Right ventricle myocardium inferior (tissue), 1 donor: ENCODE results near the gene SAAL1. TPM values are rescaled to one million over a fixed set of nuclear protein-coding genes. Genes with fewer than 3 reads are reported as not detected.
A peak's percentile ranks its signal among the peaks of the same experiment; 100 is the strongest.

ENCODE experiments used
- ATAC-seq: fragments of 200-7000 bp; cut with Tn5 transposase; one replicate; pipeline ENCODE4 v1.9.1; 2020; ENCODE audit warnings: mild to moderate bottlenecking, moderate library complexity
- DNase-seq: peaks from one replicate; pipeline ENCODE4 v3.0.0; 2021; ENCODE audit errors: missing footprints
- intact Hi-C: fragments of 100-400 bp; cut with DNase I; formaldehyde crosslinking; loops from one replicate; pipeline ENCODE4 v1.11.0; 2022
- total RNA-seq: library from RNA; stranded (reverse); fragmentation: NEBNext Ultra II Directional; extraction: Animal tissue kit (Norgen Biotek cat#: 25700); gene quantifications from one replicate; pipeline ENCODE4 v1.2.1, GENCODE V29; 2021
- donor health status: DM: no; HTN: yes; CAD: no; lungs with severe emphysema.

SAAL1 gene
- total RNA-seq, 1 donor from 2014 or later, result 7.9 TPM

DNA sequence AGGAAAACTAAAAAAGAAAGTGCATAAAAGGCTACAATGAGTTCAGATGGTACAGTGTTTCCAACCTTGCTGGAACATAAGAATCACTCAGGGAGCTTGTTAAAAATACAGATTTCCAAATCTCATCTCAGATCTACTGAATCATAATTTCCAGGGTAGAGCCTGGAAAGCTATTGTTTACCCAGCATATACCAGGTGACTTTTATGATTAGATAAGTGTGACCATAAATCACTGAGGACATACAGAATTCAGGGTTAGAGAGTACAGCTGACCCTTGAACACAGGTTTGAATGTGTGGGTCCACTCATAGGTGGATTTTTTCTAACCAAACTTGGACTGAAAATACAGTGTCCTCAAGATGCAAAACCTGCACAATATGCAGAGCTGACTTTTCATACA lies 11.9 kb downstream of the SAAL1 start:
- intact Hi-C loops, result no loop called here
- DNase-seq, result no peak
- no peak for ATAC-seq

DNA sequence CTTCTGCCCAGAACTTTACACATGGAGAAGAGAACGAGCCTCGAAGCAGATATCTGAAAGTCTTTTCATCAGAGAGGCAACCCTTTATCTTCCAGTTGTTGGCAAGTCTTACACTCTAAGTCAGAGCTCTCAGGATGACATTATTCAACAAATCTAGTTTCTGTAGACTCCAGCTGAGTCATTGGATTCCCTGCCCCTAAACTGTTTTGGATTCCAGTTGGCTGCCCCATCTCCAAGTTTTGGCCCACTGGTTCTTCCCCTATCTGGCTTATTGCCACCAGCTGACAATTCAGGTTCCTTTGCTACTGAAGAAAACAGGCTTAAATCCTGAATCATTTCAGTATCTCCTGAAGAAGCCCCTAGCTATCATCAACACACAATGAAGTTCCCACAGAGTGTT lies 14.2 kb downstream of the SAAL1 start:
- no peak for DNase-seq
- intact Hi-C loops, result no loop called here
- no peak for ATAC-seq

DNA sequence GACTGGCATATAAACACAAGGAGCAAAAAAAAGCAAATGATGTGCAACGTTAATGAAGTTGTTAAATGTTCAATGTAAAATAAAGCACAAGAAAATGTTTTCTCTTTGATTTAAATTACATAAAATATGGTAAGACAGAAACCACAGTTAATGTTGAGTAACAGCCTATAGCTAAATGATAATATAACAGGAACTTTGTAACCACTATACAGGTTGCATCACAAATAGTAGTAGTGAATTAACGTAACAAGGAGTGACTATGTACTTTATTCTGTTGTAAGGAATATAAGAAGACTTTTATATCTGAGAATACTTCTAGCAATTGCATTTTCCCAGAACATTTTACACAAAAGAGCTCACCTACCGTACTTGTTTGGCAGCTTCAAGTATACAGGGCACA lies 16.9 kb downstream of the SAAL1 start:
- ATAC-seq (no peak), DNase-seq (no peak)
- intact Hi-C loops, result no loop called here

DNA sequence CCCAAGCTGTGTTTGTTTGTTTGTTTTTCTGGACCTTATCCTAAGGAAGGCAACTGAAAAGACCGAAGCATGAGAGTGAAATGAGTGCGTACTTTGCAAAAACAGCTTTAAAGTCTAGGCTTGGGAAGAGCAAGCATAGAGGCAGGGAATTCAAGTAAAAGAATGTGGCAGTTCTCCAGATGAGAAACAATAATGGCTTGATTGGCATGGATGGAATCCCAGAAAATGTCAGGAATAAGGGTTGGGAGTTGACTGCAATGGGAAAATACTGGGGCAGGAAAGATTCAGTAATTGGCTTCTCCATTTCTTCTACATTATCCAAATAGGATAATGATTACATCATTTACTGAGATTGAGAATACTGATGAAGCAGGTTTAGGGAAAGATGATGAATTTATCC lies 17.5 kb downstream of the SAAL1 start:
- intact Hi-C loops, result no loop called here
- no peak for ATAC-seq
- no peak for DNase-seq

DNA sequence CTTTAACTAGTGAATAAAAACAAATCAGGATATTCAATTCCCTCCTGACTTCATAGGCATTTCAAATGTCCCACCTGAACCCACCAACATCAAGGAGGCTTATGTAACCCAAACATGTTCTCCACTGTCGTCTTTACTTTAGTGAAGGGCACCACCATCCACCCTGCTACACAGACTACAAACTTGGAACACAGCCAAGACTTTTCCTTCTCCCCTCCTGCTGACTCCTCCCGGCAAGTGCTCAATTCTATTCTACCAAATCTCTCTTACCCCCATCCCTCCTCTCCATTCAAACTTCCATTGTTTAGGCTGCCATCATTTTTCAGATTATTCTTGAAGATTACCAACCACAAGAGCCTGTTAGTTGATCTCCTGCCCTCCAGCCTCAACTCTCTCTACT lies 24.3 kb downstream of the SAAL1 start:
- intact Hi-C loops, result no loop called here
- ATAC-seq (no peak), DNase-seq (no peak)

DNA sequence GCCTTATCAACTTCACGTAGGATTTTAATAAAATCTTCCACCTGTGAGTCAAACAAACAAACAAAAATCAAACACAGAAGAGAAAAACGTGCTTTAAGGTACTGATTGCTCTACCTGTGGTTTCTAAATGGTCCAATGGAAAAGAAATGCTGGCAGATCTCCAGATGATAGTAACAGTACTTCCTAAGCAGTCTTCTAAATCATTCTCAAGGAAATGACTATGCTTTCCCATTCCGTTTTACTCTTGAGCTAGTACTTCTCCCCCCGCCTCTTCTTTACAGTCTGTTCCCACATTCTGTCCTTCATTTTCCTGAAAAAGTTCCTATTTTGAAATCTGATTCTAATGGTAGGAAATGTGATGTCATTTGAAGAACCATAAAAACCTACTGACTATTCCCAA lies 25.4 kb downstream of the SAAL1 start:
- ATAC-seq, result no peak
- DNase-seq, result no peak
- intact Hi-C loops, result no loop called here

DNA sequence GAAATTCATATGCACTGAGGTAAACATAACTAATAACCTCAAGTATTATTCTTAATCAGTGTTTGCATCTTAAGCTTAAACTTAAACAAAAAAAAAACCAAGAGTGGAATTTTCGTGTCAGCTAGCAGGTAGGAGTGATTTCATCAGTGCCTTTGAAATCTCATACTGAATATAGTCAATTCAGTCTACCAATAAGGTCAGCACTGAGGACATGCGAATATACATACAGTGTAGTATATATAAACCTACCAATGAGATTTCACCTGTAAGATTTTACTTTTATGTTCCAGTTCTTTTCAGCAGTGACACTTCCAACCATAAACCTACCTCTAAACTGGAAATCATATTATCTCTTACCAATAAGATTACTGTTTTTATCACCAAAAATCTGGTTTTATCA lies 27.0 kb downstream of the SAAL1 start:
- DNase-seq, result no peak
- no peak for ATAC-seq
- intact Hi-C loops, result no loop called here

DNA sequence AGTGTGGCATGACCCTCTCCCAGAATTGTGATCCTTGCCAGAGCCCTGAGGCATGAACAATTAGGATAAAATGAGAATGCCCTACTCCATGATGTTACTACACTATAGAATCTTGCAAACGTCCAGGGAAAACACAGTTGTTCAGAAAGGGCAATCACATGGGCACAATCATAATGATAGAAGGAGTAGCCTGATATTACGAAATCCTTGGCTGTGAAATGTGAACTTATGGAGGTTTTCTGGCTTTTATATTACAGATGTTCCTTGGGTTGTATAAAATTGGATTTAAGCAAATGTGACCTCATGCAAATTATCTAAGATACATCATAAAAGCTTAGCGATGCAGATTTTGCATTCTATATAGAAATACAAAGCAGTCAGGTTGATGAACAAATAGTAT lies 30.4 kb downstream of the SAAL1 start:
- intact Hi-C loops, result no loop called here
- ATAC-seq (no peak), DNase-seq (no peak)

DNA sequence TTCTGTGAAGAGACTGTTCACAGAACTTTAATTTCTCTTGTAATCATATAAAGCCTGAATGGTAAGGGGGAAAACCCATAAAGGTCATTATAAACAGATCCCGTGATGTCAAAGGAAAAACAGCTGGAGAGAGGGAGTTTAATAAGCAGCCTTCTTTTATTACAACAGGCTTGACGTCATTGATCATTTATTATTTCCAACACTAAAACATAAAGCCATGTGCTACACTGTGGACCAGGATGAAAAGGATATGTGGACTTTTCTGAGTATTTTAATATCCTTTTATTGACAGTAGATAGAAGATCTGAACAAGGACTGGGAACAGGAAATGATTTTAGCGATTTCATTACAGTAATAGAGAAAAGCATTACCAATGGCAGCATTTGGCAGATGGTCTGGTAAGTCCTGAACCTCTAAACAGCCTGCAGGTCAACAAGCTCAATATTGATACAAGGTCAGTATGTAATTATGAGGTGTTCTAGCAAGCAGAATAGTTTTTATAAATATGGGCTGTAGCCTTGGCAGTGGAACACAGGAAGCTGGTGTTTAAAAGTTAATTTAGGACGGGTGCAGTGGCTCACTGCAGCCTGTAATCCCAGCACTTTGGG lies 34.7 kb downstream of the SAAL1 start:
- ATAC-seq, result no peak
- no peak for DNase-seq
- intact Hi-C loops, result no loop called here

DNA sequence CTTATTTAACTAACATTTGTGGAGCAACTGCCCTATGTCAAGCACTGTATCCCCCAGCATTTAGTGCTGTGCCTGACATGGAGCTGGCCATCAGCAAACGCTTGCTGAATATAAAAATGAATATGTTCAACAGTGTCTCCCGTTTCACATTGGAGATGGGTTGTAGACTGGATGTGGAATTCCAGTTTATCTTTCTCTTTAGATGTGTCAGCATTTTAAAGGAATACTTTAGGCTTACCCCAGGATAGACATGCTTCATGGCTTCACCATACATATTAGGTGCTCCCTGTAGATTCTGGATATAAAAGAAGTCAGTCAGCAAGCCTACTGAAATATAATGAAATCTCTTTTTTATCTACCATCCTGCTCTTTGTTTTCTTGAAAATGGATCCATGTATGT lies 38.5 kb downstream of the SAAL1 start:
- ATAC-seq, result no peak
- DNase-seq, result no peak
- intact Hi-C loops, result no loop called here

DNA sequence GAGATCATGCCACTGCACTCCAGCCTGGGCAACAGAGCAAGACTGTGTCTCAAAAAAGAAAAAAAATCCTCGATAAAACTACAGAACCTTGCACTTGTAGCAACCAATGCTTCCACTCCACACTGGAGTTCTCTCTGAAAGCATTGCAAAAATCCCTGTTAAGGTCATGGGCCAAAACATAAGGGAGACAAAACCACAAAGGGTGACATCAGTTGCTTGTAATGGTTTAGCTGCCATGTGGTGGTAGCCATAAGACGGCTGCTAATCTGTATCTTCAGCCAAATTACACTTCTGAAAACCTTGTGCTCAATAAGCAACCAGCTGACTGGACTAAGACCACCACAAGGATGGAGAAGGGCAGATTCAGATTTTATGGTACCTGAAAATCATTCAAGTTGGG lies 39.3 kb downstream of the SAAL1 start:
- DNase-seq (no peak), ATAC-seq (no peak)
- intact Hi-C loops, result no loop called here

DNA sequence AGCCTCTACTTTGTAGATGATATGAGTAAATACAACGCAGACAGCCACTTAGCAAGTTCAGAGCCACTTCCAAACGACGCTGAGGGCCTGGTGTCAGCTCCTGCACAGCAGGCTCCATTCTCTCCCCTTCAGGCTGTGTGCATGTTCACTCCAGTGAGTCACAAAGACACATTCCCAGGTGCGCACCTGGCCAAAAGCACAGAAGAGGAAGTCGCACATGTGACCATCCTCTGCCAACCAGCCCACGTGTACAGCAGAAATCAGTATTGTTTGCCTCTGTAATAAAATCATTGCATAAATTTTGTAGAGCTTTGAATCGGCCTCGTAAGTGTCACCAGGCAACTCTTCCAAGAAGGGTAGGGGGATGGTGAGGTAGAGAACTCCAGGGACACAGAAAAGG lies 40.3 kb downstream of the SAAL1 start:
- no peak for ATAC-seq
- no peak for DNase-seq
- intact Hi-C loops, result no loop called here

DNA sequence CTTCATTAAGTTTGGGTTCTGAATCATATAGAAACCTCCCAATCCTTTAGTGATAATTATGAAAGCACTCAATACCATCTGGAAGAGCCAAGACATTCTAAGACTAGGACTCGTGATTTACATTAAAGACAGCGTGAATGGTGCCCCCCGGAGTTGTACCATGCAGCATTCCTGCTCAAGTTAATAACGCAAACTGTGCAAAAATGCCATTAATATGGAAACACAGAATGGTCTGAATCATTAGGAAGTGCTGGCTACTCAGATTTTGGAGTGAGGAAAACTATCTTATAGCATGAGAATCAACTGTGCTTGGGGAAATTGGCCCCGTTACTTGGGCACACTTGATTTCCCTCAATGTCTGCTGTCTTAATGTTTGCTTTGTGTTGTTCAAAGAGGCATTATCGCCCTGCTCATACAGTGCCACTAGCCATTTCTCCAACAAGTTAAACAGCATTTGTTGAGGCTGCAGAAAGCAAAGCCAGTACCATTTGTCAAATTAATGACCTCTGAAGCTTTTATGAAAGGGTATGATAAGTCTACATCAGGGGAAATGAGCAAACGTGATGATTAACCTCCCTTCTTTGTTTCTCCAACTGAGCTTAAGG lies 41.3 kb downstream of the SAAL1 start:
- no peak for DNase-seq
- no peak for ATAC-seq
- intact Hi-C loops, result no loop called here

DNA sequence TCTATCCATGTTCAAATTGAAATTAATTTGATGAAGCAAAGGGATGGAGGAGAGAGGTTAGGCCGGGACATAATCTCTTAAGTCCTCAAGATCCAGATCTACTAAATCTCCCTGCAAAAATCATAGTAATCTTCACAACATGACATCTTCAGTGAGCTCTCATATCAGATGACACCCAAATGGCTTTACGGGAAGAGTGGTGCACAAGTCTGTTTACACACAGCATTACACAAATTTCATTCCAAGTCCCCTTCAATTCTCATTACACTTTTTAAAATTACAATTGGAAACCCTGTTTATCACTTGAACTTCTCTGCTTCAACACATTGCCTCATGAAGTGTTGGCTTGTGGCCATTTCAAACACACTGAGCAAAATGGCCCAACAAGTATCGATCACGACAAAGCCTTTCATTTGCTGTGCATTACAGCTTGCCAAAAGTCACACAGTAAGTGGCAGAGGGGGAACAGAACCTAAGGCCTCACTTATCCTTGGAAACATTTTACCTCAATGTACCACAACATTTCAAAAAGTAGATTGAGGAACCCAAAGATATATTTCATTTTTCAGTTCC lies 41.9 kb downstream of the SAAL1 start:
- no peak for ATAC-seq
- DNase-seq, result no peak
- intact Hi-C loops, result no loop called here

DNA sequence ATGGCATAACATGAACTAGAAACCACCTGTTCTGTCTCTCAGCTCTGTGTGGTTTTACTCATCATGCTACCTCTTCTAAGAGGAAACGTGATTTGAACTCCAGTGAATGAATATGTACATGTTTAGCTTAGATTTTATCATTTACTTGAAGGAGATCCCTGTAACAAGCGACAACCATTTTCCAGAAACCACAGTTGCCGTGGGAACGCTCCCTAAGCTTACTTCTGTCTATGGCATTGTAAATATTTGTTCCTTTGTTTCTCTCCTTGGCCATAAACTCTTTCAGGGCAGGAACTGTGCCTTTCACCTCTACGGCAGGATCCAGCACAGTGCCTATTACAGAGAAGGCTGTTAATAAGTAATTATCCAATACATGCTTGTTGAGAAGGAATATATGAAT lies 42.8 kb downstream of the SAAL1 start:
- DNase-seq (no peak), ATAC-seq (no peak)
- intact Hi-C loops, result no loop called here

DNA sequence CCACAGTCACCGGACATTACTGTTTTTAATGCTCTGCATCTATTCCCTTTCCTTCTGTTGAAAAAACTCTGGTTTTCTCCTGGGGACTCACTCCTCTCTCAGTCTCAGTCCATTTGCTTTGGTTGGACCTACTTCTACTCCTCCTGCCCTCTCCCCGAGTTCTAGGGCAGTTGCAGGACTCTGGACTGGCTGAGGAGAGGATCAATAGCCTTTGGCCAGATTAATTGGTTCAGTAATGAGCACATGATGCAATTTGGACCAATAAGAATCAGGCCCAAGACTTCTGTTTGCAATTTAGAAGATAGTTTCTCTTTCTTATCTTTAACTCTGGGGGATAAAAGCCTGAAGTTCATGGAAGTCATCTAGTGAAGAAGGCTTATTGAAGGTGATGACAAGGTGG lies 44.5 kb downstream of the SAAL1 start:
- ATAC-seq, result no peak
- intact Hi-C loops, result no loop called here
- no peak for DNase-seq

DNA sequence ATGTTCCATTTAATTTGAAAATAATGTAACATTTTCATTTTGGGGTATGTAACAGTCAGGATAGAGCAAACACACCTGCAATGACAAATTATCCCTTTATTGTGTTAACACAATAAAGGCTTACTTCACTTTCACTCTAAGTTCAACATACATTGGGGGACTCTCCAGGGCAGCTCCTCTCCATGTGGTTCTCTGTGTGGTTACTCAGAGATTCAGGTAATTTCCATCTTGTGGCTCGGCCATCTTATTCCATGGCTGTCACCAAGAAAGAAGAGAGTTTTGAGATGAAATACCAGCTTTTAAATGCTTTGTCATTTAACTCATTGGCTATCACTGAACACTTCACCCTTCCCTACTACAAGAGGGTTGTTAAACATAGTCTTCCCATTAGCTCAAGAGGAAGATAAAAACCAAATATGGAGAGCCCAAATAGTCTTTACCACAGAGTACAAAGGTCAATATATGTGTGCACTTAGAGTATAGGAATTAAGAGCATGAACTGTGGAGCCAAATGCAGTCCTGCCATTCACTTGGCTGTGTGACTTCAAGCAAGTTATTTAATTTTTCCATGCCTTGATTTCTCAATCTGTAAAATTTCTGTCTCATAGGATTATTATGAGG lies 49.2 kb downstream of the SAAL1 start:
- intact Hi-C loops, result no loop called here
- no peak for DNase-seq
- ATAC-seq, result no peak

DNA sequence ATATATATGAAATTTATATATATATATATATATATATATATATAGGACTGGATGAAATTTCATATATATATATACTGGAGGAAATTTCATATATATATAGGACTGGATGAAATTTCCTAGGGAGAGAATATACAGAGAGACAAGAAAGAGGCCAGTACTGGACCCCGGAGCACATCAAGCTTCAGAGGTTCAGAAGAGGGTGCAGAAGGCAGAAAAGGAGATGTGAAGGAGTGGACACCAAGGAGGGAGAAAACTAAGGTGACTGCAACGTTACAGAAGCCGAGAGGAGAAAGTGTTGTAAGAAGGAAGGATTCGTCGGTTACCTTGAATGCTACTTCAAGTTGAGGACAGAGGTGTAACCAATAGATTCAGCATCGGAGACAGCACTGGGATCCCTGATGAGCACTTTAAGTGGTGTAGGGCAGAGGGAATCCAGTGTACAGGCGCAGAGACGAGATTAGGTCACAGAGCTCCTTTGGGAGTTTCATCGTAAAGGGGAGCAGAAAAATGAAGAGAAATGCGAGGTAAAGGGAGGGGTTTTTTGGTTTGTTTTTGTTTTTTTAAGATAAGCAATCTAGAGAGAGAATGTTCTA lies 51.3 kb downstream of the SAAL1 start:
- intact Hi-C loops, result no loop called here
- DNase-seq, result no peak
- ATAC-seq, result no peak

DNA sequence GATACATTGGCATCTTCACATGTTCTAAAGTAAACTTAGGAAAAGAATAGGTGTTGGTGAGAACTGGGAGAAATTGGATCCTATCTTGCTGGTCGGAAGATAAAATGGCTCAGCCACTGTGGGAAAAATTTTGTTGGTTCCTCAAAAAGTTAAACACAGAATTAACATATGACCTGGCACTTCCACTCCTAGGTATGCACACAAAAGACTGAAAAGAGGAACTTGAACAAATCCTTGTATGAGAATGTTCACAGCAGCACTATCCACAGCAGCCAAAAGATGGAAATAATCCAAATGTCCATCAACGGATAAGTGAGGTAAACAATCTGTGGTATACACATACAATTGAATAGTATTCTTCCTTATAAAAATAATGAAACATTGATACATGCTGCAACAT lies 55.0 kb downstream of the SAAL1 start:
- DNase-seq (no peak), ATAC-seq (no peak)
- intact Hi-C loops, result no loop called here

DNA sequence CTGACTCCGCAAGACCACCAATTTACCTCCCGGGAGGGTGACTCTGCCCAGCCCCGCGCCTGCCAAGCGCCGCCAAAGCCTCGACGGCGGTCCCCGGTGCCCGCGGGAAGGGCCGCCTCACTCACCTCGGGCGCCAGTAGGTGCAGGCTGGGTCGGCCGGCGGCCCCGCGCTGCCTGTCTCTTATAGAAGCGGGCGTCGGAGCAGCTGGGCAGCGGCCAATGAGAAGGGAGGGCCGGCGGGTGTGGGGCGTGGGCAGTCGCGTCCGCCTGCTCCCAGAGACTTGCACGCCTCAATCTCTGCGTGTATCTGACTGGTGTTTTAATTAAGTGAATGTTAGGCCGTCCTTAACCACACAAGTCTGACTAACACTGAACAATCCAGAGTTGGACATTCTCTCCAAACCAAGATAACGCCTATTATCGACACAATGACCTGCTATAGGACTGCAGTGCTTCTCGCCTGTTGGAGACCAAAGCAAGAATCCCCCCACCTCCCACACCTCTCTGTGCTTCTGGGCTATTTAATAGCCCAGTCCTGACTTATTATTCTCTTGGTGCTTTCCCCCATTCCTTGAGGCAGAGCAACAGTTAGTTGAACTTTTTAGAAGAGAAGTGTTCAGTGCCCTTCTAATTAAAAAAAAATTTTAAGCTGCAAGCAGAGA lies 59.6 kb downstream of the SAAL1 start, which contains the start of gene TPH1:
TSS of gene TPH1 (minus strand) at position 154 of the 662 bp plus-strand sequence. CDS start 5,507 bp downstream, outside the sequence.
- intact Hi-C loops, result no loop called here
- peak; percentile 74 for DNase-seq
- ATAC-seq, result peak; percentile 59
